GM20000 (cell line): Measurements from ENCODE around the gene SLC46A1.

Source experiments
- DNase-seq: peaks from one replicate; pipeline ENCODE4 v3.0.0; 2012; ENCODE audit warnings: low spot score
- TF ChIP-seq, protein P1 (sequence below): IDR thresholded peaks from 2 replicates; pipeline ENCODE4 v1.5.1; 2012; ENCODE audit warnings: mild to moderate bottlenecking, control low read depth; ENCODE audit errors: extremely low read depth, missing control alignments

The SLC46A1 gene

DNA sequence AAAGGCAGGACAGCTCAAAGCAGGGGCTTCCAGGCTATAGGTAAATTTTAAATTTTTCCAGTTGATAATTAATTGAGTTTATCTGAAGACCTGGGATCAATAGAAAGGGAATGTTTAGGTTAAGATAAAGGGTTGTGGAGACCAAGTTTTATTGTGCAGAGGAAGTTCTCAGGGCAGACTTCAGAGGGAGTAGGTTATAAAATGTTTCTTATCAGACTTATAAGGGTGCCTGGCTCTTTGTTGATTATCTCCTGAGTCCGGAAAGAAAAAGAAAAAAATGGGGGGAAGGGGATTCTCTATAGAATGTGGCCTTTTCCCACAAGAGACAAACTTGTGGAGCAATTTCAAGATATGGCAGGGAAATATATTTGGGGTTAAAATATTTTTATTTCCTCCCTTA lies 15.9 kb downstream of the SLC46A1 start:
- TF ChIP-seq, protein P1, sequence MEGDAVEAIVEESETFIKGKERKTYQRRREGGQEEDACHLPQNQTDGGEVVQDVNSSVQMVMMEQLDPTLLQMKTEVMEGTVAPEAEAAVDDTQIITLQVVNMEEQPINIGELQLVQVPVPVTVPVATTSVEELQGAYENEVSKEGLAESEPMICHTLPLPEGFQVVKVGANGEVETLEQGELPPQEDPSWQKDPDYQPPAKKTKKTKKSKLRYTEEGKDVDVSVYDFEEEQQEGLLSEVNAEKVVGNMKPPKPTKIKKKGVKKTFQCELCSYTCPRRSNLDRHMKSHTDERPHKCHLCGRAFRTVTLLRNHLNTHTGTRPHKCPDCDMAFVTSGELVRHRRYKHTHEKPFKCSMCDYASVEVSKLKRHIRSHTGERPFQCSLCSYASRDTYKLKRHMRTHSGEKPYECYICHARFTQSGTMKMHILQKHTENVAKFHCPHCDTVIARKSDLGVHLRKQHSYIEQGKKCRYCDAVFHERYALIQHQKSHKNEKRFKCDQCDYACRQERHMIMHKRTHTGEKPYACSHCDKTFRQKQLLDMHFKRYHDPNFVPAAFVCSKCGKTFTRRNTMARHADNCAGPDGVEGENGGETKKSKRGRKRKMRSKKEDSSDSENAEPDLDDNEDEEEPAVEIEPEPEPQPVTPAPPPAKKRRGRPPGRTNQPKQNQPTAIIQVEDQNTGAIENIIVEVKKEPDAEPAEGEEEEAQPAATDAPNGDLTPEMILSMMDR: no peak
- DNase-seq: no peak

DNA sequence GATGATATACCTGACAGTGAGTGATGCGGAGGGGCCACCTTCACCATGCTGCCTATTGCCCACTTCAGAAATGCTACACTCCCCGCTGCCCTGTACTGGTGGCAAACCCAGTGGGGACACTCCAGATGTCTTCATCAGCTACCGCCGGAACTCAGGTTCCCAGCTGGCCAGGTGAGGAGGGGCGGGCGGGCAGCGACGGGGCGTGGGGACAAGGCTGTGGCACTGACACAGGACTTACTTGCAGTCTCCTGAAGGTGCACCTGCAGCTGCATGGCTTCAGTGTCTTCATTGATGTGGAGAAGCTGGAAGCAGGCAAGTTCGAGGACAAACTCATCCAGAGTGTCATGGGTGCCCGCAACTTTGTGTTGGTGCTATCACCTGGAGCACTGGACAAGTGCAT lies 17.9 kb downstream of the SLC46A1 start:
- TF ChIP-seq, protein P1: no peak
- DNase-seq: no peak

DNA sequence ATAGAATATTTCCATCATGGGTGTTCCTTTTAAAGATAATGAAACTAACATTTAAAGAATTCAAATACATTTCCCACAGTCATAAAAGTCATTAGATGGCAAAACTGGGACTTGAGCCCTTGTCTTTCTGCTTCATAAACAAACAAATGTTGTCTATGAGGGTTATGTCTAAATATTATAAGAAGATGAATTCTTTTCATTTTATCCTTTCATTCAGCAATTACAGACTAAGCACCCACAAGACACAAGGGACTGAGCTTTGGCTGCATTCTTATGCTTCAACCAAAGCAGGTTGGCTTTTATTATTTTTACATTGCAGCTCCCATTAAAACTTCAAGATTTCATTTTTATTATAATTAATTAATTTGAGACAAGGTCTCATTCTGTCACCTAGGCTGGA lies 19.6 kb downstream of the SLC46A1 start:
- DNase-seq: no peak

DNA sequence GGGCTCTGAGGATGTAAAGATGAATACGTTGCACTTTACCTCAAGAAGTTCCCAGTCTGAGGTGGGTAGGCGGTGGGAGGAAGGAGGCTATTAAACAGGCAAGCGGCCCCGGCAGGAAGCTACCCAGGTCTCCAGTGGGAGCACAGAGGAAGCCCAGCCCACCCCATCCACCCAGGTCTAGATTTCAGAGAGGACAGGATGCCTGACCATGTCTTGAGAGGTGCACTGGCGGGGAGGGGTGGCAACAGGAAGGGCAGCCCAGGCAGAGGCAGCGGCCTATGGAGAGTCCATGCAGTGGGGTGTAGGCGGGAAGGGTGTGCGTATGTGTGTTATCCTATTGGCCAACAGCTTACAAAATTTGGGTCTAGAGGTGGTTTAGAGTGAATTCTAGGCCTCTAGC lies 20.6 kb downstream of the SLC46A1 start:
- no peak for DNase-seq
- TF ChIP-seq, protein P1: no peak

More for the DNA sequence above, 19.6 kb downstream of the SLC46A1 start:
- TF ChIP-seq, protein P1: no peak

DNA sequence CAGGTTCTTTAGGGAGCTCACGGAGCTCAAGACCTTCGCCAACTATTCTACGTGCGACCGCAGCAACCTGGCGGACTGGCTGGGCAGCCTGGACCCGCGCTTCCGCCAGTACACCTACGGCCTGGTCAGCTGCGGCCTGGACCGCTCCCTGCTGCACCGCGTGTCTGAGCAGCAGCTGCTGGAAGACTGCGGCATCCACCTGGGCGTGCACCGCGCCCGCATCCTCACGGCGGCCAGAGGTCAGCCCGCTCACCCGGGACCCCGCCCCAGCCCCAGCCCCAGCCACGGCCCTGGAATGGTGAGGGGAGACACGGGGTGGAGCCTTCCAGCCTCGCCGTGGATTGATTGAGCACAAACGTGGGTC lies 21.0 kb downstream of the SLC46A1 start:
- no peak for DNase-seq
- TF ChIP-seq, protein P1: no peak

DNA sequence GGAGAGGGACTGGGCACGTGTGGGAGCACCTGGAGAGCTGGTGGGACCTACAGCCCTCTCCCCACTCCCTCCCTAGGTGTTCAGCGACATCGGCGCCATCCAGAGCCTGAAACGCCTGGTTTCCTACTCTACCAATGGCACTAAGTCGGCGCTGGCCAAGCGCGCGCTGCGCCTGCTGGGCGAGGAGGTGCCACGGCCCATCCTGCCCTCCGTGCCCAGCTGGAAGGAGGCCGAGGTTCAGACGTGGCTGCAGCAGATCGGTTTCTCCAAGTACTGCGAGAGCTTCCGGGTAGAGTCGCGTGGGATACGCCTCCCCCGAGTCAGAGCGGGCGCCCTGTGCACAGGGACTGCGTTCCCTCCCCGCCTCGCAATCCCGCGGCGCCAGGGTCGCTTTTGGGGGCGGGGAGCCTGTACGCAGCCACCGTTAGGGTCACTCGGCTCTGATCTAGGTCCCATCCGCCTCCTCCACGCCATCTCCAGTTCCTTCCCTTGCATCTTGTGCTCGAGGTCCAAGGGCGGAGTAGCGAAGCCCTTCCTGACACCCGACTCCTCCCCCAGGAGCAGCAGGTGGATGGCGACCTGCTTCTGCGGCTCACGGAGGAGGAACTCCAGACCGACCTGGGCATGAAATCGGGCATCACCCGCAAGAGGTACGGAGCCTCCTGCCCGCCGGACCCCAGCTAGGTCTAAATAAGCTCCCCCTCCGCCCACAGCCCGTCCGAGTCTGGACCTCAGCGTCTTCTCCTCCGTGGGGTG lies 21.6 kb downstream of the SLC46A1 start:
- DNase-seq: peak; percentile 85
- TF ChIP-seq, protein P1: no peak

DNA sequence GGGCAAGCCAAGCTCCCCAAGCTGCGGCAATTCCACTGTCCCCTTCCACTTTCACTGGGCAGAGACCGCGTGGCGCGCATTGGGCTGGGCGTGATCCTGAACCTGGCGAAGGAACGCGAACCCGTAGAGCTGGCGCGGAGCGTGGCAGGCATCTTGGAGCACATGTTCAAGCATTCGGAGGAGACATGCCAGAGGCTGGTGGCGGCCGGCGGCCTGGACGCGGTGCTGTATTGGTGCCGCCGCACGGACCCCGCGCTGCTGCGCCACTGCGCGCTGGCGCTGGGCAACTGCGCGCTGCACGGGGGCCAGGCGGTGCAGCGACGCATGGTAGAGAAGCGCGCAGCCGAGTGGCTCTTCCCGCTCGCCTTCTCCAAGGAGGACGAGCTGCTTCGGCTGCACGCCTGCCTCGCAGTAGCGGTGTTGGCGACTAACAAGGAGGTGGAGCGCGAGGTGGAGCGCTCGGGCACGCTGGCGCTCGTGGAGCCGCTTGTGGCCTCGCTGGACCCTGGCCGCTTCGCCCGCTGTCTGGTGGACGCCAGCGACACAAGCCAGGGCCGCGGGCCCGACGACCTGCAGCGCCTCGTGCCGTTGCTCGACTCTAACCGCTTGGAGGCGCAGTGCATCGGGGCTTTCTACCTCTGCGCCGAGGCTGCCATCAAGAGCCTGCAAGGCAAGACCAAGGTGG lies 24.7 kb downstream of the SLC46A1 start:
- TF ChIP-seq, protein P1: peak; percentile 77
- peak; percentile 69 for DNase-seq
